Esophagus squamous epithelium (tissue), 4 donors: ENCODE results near the gene RGS6.

Experiments
- POLR2A ChIP-seq, 4 donors: fragments of 450-650 bp; IDR thresholded peaks; one replicate each; pipeline ENCODE4 v1.6.1; 2017; ENCODE audit warnings: antibody characterized with exemption in 4 of 4, mild to moderate bottlenecking in 4 of 4, moderate library complexity in 3 of 4
- TF ChIP-seq, protein P1 (sequence below), 6 experiments: fragments of 450-650 bp in 4 of 6; fragments of 200-600 bp in 2 of 6; sonication (generic) in 2 of 6; IDR thresholded peaks; one replicate each; pipeline ENCODE4 v1.5.1; 2016 to 2019; ENCODE audit warnings: antibody characterized with exemption in 6 of 6, mild to moderate bottlenecking in 4 of 6, moderate library complexity in 4 of 6

DNA sequence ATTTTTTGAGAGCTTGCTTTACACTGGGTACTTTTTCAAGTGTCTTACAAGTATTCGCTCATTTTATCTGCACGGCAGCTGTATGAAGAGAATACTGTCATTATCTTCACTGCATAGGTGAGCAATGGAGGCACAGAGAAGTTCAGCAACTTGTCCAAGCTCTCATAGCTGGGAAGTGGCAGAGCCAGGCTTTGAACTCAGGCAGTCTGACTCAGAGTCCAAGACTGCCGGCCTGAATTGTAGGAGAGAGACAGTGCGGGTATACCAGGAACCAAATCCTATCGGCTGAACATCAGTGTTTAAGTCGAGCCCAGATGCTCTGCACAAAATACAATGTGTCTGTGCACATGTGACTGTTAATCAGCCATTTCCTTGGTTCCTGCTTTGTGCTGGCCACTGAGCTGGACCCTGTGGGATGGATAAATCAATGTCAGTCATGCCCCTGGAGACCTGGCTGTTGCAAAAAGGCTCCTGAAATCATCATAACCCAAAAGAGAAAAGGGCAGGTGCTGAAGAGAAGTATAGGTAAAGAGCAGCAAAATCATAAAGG is 487.1 kb downstream of the RGS6 start:
- TF ChIP-seq, protein P1, sequence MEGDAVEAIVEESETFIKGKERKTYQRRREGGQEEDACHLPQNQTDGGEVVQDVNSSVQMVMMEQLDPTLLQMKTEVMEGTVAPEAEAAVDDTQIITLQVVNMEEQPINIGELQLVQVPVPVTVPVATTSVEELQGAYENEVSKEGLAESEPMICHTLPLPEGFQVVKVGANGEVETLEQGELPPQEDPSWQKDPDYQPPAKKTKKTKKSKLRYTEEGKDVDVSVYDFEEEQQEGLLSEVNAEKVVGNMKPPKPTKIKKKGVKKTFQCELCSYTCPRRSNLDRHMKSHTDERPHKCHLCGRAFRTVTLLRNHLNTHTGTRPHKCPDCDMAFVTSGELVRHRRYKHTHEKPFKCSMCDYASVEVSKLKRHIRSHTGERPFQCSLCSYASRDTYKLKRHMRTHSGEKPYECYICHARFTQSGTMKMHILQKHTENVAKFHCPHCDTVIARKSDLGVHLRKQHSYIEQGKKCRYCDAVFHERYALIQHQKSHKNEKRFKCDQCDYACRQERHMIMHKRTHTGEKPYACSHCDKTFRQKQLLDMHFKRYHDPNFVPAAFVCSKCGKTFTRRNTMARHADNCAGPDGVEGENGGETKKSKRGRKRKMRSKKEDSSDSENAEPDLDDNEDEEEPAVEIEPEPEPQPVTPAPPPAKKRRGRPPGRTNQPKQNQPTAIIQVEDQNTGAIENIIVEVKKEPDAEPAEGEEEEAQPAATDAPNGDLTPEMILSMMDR (IDR thresholded peaks at IDR 0.05): no peak
- TF ChIP-seq POLR2A (IDR thresholded peaks at IDR 0.05): no peak
